RCC 7860 (cell line): ENCODE data around the gene CLNK.

Source experiments
- DNase-seq: peaks from one replicate; pipeline ENCODE4 v3.0.0-alpha.2; 2015; ENCODE audit warnings: low spot score
- FAIRE-seq: peaks from 2 replicates; lab custom pipeline; 2012; peaks lifted over from hg19 to GRCh38; lab: Jason Lieb, UNC

Gene CLNK

DNA sequence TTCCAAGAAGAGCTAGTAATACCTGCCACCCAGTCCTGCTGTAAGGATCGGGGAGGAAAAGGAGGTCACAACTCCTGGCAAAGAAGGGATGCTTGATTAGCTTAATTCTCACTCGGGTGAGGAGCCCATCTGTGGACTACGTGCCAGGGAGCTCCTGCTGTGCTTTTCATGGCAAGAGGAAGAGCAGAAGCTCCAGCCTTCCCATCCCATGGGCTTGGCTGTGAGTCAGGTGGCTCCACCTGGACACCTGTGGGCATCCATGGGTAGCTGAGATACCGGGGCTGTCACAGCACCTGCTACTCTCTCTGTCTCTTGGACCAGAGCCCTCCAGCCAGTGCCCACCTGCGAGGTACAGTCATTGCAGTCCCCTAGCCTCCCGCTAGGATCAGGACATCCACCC is 18.0 kb downstream of the CLNK start:
- DNase-seq, result no peak
- no peak for FAIRE-seq

DNA sequence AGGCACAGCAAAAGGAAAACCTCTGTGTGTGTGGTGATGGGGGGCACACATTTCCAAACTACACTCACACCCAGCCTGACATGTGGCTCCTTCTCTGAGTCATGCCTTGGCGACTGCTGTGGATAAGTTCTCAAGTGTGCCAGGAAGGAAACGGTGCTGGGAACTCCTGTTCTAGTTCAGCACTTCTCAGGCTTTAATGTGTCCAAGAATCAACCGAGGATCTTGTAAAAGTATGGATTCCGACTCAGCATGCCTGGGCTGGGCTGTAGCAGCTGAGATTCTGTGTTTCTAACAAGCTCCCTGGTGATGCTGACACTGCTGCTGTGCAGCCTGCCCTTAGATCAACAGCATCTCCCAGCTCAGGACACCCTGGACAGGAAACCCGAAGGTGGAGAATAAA is 20.2 kb downstream of the CLNK start:
- FAIRE-seq (peak; percentile 70), DNase-seq (peak; percentile 76)

DNA sequence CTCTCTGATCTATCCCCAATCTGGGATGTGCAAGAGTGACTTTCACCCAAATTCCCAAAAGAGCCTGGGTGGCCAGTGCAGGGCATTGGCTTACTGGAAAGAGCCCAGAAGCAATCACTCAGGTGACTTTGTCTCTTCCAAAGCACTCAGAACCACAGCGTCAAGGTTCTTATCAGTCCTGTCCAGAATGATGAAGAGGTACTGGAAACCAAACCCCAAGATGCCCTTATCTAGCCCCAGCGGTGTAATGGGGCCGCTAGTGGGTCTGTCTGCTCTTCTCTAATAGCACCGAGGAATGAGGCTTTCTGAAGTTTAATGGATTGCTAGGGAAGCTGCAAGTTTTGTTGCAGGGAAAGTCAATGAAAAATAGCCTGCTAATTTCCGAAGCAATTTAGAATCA is 21.6 kb downstream of the CLNK start:
- DNase-seq (no peak), FAIRE-seq (no peak)

DNA sequence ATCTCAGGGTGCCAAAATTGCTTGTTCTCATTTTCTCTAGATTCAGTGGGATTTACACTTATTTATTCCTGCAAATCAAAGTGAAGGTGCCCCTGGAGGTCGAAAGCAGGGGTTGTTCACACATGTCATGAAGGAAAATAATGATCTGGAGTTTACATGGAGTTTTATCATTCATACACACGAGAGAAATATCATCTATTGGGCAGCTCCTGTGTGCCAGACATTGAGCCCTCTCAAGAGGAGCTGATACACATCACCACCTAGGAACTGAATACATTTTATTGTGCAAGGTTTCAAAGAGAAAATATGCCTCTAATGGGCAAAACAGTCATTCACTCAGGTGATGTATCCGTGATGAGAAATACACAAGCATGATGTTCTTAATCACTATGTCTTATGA is 23.5 kb downstream of the CLNK start:
- FAIRE-seq, result no peak

DNA sequence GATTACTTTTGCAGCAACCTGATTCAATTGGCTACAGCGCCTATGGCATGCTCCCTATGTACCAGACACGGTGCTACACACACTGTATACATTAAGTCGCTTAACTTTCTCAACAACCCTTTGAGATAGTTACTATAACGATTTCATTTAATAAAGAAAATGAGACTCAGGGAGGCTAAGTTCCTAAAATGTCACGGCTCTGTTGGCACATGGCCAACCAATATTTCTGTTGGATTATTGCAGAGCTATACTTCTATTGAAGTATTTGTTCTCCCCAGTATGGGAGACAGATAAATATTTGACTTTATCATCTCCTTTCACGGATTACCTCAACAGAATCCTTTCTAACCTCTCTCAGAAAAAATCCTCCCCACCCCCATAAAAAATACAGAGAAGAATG is 25.3 kb downstream of the CLNK start:
- DNase-seq, result no peak
- no peak for FAIRE-seq

More for the DNA sequence above, 23.5 kb downstream of the CLNK start:
- DNase-seq, result no peak

DNA sequence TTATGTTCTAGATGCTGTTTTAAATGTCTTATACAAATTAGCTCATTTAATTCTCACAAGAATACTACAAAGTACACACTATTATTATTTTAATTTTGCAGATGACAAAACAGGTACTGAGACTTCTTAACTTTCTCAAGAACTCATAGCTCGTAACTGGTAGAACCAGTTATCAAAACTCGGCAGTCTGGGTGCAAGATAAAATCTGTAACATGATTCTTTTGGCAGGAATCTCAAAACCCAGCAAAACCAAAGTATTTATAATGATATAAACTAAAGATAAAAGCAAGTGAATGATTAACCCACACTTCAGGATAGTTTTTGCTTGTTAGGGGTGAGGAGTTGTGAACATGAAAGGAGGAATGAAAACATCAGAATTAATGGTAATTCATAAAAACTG is 27.6 kb downstream of the CLNK start:
- FAIRE-seq, result peak; percentile 85
- DNase-seq, result peak; percentile 46

DNA sequence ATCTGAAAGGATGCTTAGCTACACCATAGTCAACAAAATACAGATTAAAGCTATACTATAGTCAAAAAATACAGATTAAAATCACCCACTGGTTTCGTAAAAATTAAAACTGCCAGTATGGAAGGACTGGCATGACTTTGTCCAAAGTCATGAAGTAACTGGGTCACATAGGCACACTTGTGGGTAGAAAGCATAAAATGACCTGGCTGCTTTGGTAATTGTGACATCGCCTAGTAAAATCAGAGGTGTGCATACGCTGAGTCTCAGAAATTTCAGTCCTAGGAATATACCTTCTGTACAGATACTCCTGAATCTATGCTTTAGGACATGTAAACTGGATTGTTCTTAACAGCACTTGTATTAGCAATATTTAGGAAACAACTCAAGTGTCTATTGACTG is 28.1 kb downstream of the CLNK start:
- no peak for DNase-seq
- FAIRE-seq, result no peak

DNA sequence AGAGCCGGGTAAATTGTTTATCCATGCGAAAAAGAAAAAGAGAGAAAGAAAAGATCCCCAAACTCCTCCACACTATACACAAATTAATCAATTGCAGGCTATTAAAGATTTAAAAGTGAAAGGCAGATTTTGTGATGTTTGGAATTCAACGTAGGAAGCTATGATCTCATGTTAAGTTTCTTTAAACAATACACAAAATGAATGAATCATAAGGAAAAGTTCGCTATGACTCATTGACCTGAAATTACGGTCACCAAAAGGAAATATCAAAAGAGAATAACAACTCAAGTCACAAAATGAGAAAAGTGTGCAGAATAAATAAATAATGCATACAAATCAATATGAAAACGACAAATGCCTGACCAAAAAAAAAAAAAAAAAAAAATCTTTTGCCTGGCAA is 28.6 kb downstream of the CLNK start:
- DNase-seq, result peak; percentile 54
- peak; percentile 89 for FAIRE-seq

DNA sequence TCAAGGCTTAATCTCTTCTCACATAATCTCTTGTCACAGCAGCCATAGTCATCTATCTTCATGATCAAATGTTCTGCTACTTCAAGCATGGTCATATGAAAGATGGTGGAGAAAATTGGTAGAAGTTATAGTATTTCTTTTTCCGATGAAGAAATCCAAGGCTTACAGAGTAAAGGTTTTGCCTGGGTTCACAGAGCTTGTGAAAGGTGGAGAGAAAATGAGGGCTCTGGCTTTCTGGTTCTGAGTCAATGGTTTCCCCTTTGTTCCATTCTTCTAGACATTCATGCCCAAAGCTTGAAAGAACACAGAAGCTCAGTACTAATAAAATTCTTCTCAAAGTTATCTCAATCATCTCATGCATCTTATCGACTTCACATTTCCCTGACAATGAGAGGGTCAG is 36.1 kb downstream of the CLNK start:
- DNase-seq, result no peak
- FAIRE-seq, result no peak

DNA sequence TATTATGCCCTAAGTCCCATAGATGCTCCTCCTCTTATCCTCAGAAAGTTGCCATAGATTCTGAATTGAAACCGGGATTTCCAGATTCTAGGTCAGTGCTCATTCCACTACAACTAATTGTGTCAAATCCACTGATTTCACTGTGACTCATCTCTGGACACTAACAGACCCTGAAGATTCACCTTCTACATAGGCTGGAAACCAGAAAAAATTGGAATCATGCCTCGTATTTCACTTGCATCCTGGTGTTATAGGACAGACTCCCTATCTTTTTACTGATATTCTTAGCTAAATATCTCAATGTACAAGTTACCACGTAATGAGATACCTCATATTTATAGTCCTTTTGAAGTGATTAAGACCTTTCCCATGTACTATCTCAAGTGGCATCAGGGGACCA is 36.7 kb downstream of the CLNK start:
- no peak for FAIRE-seq
- peak; percentile 10 for DNase-seq

DNA sequence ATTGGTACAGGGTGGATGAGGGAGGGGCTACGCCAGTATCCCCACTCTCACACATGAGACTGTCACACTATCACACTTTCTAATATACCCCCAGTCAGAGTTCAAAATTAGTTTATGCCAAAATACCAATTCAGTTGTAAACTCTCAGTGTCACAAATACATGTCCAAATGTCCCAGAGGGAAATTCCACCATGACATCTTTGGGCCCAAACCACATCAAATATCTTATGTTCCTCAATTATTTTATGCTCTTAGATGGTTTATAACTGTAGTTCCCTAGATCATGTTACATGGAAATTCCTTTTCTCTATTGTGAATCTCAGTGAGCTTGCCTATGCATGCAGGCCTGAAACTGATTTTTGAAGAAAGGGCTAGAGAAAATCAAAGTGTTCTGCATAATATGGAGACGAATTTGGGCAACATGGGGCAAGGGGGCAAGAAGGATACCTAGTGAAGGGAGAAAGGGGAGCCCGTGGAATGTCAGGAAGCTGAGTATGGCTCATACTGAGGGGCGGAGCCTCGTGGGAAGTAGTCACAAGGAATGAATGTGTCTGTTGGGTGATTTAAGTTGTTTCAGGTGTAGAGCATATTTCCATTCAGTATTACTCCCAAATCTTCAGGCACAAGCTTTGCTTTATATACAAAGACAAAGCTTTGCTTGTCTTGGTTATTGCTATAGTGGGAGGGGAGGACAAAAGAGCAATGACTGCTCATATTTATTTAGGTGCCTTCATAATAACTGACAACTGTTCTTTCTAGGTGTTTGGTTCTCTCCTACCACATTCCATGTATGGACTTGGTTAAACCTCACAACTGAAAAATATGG is 40.8 kb downstream of the CLNK start:
- no peak for FAIRE-seq
- DNase-seq, result no peak

DNA sequence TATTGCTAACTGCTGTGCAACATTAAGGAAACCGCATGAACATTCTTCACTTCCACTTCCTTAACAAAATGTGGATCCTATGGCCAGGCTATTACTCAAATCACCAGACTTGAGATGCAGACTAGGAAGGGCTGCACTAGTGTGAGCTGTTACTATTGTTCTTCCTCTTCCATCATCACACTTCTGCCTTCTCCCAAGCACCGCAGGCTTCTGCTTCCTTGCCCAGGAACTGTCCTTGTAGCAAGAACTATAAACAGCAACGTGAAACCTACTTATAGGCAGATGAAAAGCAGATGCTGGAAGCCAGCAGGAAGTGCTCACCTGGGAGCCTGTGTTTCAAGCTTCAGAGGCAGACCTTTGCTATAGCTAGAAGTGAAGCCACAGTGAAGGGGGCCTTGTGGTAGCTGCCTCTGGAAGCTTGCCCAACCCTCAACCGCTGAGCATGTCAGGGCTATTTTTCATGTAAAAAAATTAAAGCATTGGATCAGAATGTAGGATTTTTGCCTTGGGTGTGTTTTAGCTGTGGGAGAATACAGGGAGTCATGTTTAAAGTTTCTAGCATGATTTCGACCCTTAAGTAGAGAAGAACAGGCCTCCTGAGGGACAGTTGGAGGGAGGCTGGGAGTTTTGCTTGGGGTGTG is 43.9 kb downstream of the CLNK start:
- FAIRE-seq (no peak), DNase-seq (no peak)

DNA sequence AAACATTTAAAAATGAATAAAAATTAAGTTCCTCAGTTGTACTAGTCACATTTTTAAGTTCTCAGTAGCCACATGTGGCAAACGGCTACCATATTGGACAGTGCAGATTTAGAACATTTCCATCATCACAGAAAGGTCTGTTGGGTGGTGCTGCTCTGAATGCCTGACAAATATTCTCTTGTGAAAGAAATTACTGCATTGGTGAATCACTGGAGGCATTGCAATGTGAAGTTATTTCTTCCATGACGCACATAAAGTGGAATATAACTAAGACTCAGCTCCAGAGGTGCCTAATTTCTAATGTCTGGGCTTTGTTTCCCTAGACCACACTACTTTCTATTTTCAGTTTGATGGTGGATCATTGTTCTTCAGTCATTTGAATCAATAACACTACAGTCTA is 44.9 kb downstream of the CLNK start:
- DNase-seq, result no peak
- FAIRE-seq, result no peak

DNA sequence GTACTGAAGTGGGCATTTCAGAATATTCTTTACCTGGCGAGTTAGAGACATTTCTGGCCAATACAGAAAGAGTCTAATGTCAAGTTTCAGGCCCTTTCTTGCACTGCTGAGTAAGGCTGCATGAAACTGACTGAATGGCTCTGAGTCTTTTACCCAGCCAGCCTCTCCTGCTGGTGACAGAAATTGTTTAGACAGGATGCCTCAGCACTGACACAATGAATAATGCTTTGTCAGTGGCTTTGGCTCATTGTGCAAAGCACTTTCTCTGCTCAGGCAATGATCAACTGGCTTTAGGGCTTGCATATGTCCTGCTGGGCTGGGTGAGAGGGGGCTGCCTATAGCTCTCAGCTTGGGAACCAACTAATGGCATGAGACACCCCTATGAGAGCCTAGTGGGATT is 45.5 kb downstream of the CLNK start:
- FAIRE-seq (no peak), DNase-seq (peak; percentile 36)

DNA sequence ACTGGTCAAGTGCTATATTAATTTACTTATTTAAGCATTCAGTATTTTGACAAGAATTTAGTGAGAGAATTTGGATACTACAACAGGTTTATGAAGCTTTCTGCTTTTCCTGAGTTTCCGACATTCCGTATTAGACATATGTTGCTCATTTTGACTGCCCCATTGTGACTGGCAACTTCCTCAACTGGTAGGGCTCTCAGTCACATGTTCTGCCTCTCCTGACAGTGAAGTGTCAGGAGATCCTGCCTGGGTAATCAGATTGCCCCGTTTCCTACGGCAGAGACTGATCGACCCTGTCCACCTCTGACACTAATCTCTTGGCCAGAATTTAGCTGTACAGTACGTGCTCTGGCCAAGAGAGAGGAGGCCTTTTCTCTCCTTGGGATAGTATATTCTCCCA is 49.5 kb downstream of the CLNK start:
- DNase-seq (no peak), FAIRE-seq (no peak)

DNA sequence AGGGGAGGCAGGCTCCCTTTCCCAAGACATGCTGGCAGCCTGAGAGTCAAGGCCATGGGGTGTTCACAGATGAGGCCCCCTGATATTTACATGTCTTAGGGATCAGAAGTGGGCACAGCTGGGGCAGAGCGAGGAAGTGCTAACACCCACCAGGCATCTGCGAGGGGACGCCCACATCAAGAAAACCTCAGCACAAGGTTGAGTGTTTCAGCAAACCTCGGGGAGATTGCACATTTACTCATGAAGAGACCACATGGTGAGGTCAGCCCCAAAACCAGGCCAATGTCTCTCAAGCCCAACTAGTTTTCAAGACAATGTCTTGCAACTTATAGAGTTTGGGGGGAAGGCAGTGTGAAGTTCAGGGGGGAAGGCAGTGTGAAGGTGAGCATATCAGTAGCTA is 55.2 kb downstream of the CLNK start:
- no peak for FAIRE-seq
- DNase-seq, result no peak

DNA sequence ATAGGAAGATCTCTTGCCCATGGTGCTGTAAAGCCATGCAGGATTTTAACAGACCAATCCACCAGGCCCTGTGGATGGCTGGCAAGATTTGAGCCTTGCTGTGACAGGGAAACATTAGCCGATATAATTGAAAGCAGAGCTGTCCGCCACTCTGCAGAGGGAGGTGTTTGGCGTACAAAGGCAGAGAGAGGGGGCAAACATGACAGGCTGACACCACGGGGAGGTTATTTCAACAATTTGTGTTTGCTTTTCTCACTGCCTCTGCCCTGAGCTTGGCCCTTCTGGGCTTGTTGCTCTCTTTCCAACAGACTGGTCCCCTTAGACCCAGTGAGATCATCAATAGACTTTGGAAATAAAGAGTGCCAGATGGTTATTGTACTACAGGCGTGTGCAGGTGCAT is 59.4 kb downstream of the CLNK start:
- no peak for FAIRE-seq
- no peak for DNase-seq

DNA sequence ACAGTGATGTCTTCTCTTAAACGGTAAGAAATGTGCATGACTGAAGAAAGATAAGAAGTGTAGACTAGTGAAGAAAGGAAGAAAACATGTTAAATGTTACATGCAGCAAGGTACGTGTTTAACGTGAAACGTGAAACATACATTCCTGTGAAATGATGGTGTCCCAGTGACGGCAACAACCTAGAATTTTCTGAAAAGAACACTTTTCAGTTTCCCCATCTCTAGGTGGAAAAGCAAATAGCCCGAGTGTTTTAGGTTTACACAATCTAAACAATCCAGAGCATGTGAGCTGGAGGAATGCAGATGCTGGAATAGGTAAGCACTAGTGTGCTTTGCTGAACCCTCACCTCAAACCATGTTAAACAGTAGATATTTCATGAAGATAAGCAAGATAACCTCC is 60.7 kb downstream of the CLNK start:
- FAIRE-seq (no peak), DNase-seq (no peak)

DNA sequence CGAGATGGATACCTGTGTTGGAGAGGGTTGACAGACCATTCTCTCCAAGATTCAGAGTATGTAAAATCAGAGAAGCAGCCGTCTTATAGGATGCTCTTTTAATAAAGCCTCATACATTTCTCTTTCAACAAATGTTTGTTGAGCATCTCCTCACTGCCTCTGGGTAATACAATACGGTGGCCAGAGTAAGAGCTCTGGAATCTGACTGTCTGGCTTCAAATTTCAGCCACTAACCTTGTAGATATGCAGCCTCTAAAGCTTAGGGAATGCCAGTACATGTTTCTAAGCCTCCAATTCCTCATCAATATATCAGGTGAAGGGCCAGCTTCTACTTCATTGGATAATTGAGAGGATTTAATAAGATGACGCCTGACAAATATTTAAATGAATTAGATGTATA is 61.3 kb downstream of the CLNK start:
- DNase-seq, result no peak
- no peak for FAIRE-seq

DNA sequence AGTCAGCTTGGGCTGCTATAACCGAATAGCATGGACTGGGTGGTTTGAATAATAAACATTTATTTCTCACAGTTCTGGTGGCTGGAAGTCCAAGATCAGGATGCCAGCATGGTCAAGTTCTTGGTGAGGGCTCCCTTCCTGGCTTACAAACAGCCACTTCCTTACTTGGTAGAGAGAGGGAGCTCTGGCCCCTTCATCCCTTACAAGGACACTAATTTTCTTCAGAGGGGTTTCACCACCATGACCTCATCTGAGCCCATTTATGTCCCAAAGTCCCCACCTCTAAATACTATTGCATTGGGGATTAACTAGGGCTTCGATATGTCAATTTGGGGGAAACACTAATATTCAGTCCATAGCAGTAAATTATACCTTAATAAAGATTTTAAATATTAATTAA is 61.8 kb downstream of the CLNK start:
- no peak for DNase-seq
- FAIRE-seq, result no peak

DNA sequence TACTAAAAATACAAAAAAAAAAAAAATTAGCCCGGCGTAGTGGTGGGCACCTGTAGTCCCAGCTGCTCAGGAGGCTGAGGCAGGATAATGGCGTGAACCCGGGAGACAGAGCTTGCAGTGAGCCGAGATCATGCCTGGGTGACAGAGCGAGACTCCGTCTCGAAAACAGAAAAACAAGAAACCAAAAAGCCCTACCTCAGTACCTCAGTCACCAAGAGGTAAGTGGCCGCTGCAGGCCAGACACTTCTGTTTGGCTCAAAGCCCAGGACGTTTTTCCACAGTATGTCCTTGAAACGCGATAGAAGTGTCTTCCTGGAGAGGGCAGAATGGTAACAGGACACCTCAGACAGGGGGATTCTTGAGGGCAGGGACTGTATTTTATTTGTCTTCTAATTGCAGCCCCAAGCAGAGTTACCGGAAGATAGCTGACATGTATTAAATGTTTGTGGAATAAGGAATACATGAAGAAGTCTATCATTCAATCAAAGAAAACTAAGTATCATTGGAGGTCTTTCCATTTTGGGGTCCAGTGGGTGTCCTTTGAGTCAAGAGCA is 63.6 kb downstream of the CLNK start:
- FAIRE-seq (no peak), DNase-seq (no peak)

DNA sequence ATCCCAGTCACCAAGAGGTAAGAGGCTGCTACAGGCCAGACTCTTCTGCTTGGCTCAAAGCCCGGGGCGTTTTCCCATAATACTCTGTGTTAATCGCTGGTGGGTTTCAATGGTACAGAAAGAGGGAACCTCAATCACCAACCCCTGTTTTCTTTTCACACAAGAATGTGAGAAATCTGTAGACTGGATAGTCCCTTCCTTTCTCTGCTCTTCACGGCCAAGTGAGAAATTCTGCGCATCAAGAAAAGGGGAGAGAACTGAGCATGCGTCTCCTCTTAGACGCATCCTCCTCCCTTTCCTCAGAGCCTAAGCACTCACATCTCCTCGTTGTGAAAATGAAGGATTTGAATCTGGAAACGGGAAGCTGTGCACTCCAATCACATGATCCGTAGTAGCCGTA is 64.7 kb downstream of the CLNK start:
- FAIRE-seq, result no peak
- DNase-seq, result no peak
